Measurements from ENCODE around the gene MRPL54.
"Not testable (repeated sequence)": the region's sequence is repeated elsewhere in the genome, so short reads cannot be mapped to it uniquely, and the experiment has no call there.

MRPL54 gene

DNA sequence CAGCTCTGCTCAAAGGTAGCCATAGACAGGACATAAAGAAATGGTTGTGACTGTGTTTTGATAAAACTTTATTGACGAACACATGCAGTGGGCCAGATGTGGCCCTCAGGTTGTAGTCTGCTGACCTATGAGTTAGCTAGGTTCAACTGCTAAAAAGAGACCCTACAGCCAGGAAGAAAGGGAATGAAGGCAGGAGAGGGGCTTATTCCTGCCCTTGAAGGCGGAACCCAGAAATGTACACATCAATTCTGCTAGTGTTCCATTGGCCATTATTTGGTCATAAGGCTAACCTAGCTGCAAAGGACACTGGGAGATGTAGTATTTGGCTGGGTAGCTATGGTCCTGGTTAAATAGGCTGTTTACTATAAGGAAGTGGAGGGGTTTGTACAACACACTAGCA, 19.0 kb upstream of the MRPL54 start:
- no peak for DNase-seq

DNA sequence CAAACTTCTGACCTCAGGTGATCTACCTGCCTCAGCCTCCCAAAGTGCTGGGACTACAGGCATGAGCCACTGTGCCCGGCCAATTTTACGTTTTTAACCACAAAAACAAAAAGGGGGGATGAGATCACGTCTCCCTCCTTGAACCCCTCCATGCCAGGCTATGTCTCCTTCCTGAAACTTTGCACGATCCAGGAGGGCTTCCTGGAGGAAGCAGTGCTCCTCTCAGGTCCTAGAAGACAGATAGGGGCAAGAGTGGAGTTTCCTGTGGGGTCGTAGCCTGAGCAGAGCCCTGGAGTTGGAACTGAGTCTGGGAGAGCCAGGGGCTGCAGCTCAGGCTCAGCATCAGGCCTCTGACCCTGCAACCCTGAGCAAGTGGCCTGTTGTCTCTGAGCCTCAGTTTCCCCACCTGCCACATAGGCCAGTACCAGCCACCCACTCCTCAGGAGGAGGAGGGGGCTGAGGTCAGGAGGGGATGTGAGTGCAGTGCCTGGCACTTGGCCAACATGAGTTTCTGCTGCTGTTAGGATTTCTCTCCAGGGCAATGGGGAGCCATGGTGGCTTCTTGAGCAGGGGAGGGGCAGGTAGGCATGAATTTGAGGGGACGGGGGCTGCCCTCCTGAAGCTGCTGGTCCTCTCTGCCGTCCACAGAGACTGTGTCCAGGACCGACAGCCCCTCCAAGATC, 17.0 kb upstream of the MRPL54 start:
- no peak for DNase-seq

DNA sequence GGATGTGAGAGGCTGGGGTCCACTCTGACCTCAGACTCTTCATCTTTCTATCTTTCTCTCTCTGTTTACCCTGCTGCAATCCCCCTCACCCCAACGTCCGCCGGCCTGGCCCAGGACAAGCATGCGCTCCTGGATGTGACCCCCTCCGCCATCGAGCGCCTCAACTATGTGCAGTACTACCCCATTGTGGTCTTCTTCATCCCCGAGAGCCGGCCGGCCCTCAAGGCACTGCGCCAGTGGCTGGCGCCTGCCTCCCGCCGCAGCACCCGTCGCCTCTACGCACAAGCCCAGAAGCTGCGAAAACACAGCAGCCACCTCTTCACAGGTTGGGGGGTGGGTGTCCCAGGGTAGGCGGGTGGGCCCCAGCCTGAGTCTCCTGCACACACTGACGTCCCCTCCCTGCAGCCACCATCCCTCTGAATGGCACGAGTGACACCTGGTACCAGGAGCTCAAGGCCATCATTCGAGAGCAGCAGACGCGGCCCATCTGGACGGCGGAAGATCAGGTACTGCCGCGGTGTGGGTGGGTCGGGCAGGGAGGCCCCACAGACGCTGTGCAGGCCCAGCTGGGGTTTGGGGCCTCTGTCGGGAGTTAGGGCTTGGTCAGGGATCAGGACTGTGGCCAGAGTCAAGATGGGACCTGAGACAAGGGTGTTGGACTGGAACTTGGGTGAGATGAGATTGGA, 16.0 kb upstream of the MRPL54 start:
- no peak for DNase-seq

DNA sequence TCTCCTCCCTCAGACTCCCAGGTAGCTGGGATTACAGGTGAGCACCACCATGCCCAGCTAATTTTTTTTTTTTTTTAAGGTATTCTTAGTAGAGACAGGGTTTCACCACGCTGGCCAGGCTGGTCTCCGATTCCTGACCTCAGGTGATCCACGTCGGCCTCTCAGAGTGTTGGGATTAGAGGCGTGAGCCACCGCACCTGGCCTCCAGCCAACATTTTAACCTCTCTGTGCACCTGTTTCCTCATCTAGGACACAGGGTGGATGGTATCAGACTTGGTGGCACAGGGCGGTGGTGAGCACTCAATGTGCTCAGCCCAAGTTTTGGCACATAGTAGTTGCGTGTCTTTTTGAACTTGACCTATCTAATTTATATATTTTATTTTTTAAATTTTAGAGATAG, 13.5 kb upstream of the MRPL54 start:
- DNase-seq: no peak

DNA sequence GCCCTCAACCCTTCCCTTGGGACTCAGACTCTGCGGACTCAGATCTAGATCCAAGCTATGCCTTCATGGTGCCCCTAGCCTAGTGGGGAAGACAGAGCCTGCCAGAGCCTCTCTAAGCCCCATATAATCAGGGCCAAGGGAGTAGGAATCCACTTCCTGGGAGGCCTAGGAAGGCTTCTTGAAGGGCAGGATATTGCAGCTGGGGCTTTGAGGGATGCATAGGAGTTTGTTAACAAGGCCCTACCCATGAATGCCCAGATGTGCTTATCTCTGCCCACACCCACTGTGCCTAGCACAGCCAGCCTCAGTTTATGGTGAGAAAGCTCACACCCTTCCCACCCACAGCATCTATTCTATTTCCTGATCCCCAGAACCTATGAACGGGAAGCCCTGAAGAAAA, 12.3 kb upstream of the MRPL54 start:
- no peak for DNase-seq

DNA sequence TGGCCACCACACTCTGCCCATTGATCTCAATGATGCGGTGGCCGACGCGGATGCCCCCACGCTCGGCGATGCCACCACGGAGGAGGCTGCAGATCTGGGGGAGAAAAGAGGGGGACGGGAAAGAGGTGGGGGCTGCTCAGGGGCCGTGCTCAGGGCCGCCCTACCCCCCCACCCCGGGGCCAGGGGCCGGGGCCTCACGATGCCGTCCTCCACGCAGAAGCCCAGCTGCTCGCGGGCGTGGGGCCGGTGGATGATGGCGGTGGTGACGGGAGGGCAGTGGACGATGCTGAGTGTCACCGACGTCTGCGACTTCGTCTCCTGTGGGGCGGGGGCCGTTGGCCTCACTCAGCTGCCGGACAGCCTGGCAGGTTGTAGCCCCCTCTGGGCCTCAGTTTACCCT, 11.2 kb upstream of the MRPL54 start:
- no peak for DNase-seq

DNA sequence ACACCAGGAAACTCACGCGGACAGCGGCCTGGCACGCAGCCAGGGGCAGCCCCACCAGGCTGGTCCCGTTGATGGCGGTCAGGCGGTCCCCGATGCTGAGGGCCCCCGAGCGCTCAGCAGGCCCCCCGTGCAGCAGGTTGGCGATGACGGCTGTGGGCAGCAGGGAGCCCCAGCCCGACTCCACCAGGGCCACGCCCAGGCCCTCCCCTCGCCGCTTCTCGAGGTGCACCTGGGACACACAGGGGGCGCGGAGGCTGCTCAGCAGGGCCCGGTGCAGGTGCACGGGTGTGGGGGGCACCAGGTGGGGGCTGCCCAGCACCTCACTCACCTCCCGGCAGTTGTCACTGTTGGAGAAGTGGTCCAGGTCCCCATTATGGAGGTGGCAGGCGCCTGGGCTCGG, 10.0 kb upstream of the MRPL54 start:
- no peak for DNase-seq

DNA sequence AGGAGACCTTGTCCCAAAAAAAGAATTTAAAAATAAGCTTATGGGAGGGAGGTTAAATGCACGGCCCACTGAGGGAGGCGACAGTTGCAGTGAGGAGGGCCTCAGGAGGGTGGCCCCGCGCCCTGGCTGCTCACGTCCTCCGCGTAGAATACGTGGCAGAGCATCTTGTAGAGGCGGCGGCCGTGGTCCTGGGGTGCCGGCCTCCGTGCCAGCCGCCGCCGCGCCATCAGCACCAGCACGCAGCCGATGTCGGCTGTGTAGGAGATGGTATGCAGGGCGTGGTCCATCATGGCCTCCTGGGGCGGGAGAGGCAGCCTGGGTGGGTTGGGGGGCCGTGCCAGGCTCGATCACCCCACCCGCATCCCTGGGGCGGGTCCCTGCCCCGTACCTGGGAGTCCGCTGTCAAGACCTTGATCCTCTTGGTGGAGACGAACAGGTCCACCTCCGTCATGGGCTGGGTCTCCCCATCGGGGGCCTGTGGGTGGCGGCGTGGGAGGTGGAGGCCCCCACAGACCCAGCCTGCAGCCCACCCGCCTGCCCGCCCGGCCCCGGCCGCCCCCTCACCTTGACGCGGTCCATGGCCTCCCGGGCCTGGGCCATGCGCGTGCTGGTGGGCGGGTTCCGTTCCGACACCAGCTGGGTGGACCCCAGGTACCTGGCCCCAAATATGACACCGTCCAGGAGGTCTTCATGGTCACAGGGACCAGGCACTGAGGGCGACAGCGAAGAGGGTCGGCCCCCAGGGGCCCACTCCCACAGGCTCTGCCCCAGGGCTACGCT, 8.7 kb upstream of the MRPL54 start:
- DNase-seq: no peak

DNA sequence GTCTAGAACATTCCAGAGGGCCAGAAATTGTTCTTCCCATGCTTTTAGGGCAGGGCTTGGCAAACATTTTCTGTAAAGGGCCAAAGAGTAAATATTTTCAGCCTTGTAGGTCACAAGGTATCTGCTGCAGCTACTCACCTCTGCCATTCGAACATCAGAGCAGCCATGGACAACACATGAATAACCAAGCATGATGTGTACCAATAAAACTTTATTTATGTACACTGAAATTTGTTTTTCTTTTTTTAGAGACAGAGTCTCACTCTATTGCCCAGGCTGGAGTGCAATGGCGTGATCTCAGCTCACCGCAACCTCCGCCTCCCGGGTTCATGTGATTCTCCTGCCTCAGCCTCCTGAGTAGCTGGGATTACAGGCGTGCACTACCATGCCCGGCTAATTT, 4.8 kb upstream of the MRPL54 start:
- not testable (repeated sequence) for DNase-seq

DNA sequence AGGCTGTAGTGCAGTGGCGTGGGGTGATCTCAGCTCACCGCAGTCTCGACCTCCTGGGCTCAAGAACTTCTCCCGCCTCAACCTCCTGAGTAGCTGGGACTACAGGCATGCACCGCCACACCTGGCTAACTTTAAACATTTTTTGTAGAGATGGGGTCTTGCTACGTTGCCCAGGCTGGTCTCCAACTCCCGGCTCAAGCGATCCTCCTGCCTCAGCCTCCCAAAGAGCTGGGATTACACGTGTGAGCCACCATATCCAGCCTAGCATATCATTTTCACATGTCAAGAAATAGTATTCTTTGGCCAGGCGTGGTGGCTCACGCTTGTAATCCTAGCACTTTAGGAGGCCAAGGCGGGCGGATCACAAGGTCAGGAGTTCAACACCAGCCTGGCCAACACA, 4.2 kb upstream of the MRPL54 start:
- not testable (repeated sequence) for DNase-seq

DNA sequence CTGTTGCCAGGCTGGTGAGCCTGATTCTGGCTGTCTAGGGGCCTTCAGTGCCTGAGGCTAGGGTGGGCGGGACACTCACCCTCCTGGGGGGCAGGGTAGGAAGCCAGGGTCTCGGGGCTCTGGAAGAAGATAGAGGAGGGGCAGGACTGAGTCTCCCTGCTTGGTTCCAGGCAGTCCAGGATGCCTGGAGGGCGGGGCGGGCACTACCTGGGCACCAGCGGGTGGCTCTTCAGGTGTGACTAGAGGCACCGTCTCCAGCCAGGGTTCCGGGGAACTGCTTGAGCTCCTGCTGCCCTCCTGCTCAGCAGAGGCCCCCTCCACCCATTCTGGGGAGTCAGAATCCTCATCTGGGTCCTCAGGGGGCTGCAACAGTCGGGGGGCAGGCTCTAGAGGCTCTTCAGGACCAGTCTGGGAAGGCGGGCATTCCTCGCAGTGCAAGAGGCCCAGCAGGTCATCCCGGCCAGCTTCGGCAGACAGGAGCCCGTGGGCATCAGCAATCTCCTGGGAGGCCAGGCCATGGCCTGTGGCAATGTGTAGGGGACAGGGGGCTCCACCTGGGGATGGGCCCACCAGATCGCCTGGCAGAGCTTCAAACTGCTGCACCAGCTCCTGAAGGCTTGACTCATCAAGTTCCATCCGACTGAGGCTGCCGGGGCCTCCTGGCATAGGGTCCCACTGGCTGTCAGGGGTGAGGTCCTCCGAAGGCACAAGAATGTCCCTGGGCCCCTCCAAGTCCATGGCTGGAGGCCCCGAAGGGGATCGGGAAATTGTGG, 2.8 kb upstream of the MRPL54 start:
- DNase-seq: no peak

DNA sequence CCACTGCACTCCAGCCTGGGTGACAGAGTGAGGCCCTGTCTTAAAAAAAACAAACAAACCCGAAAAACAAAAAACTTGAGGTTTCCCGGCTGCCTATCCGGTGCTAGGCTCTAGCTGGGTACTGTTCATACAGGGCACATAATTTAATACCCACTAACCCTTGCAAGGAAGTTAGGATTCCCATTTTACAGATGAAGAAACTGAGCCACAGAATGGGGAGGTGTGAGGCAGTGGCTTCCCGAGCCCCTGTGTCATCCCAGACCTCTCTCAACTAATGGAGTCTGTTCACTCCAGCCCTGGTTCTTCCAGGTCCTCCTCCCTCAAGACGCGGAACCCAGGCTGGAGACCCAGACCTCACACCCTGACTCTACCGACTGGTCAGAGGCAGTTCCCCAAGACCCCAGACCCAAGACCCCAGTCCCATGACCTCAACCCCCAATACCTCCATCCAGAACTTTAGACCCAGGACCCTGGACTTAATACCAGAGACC, 1.6 kb upstream of the MRPL54 start:
- no peak for DNase-seq

DNA sequence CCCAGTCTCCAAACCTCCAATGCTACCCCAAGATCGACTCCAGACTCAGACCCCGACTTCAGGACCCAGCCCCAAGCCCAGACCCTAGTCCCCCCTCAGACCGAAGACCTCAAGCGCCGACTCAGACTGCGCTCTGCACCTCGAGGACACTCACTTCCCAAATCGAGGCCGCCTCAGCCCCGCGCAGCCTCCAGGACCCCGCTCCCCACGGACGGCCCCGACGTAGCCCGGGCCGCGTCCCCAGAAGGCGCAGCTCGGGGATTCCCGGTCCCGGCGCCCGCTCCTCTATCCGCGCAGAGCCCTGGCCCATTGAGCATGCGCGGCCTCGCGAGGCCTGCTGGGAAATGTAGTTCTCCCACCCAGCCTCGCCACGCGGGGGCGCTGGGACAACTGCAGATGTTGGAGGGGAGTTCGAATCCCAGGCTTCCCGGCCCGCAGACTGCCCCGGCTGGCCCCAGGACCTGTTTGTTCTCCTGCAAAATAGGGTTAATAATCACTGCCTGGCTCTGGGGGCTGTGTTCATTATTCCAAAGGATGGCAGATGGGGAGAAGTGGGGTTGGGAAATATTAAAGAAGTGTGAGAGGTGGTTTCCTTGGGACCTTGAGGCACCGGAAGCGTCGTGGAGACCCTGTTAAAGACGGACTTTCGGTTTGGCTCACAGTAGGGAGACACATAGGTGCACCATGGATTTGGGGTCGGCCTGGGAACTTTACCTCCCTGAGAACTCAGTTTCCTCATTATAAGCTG, 926 bp upstream of the MRPL54 start, which contains the start of gene APBA3:
TSS of gene APBA3 (minus strand) at position 311 of the 748 bp plus-strand sequence. CDS start 1,428 bp downstream, outside the sequence.
- DNase-seq: peak; percentile 83

DNA sequence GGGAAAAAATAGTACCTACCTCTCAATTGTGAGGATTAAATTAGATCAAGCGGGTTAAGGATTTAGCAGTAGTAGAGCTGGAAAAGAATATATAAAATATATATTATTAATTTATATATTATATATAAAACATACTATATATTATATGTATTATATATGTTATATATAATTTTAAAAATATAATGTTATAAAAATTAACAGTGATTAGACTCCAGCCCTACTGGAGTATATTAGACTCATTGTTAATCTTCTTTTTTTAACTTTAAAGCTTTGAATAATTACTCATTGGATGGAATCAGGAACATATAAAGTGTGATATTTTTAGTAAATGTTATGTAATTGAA, 380 bp upstream of the MRPL54 start:
- DNase-seq: no peak

DNA sequence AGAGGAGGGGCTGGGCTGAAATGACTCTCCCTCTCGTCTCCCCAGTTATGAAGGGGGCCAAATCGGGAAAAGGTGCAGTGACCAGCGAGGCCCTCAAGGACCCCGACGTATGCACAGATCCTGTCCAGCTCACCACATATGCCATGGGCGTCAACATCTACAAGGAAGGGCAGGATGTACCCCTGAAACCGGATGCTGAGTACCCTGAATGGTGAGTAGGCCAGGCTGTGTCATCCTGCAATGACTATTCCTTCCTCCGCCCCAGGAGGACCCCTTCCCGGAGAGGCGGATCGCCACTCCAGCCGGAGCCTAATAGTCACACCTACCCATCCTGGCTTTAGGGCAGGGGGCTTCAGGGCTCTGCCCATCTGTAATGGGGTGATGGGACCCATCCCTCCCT, 2.6 kb downstream of the MRPL54 start:
- DNase-seq: no peak

DNA sequence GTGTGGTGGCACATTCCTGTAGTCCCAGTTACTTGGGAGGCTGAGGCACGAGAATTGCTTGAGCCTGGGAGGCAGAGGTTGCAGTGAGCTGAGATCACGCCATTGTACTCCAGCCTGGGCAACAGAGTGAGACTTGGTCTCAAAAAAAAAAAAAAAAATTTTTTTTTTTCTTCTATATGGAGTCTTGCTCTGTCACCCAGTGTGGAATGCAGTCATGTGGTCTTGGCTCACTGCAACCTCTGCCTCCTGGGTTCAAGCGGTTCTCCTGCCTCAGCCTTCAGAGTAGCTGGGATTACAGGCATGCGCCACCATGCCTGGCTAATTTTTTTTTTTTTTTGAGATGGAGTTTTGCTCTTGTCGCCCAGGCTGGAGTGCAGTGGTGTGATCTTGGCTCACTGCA, 3.3 kb downstream of the MRPL54 start:
- DNase-seq: not testable (repeated sequence)

DNA sequence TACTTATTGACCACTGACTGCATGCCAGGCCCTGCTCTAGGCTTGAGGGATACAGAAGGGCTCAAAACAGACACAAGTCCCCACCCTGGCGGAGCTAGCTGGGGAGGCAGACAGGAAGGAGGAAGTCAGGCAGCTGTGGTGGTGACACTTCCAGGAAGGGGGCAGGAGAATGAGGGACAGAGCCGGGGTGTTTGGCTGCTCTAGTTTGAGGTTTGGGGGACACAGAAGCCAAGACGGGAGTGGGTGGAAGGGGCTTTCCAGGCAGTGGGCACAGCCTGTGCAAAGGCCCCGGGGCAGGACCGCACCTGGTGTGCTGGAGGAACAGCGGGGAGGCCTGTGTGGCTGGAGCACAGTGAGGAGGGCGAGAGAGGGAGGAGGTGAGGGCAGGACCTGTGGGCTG, 4.0 kb downstream of the MRPL54 start:
- no peak for DNase-seq

DNA sequence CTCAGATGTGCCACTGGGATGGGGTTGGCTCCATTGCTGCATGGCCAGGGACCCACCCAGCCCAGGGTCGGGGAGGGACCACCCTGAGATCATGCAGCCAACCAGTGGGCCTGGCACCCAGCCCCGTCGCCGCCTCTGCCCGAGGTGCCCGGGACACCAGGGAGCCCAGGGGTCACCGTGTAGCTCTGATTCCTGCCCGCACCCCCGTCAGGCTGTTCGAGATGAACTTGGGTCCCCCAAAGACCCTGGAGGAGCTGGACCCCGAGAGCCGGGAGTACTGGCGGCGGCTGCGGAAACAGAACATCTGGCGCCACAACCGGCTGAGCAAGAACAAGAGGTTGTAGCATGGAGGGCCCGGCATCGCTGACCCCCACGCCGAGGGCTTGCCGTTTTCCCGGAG, 4.6 kb downstream of the MRPL54 start:
- DNase-seq: no peak

DNA sequence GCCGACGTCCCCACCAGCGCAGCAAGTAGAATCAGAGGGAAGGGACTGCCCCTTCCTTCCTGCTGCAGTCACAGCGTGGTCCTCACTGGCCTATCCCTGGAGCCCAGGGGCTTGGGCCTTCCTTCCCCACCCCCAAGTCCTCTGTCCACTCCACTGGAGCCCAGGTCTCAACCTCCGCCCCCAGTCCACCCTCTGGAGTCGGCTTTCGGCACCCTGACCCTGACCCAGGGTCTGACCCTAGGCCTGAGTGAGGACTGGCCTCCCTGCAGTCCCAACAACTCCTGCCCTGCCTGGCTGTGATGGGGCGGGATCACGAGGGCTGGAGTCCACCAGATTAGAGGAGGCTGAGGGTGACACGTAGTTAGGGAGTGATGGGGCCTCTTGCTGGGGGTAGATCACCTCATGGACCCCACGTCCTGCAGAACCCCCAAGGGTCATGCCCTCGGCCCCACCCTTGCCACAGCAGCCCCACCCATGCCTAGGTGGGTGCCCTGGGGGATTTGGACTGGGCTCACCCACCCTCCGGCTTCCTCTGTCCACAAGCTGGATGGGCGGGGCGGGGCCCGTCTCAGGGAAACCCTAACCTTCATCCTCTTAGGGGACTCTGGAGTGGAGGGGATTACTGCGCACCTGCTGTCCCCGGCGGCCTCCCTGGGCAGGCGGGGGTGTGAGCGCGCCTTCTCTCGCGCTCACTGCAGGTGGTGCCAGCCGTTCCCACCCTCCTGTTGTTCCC, 5.7 kb downstream of the MRPL54 start:
- no peak for DNase-seq

DNA sequence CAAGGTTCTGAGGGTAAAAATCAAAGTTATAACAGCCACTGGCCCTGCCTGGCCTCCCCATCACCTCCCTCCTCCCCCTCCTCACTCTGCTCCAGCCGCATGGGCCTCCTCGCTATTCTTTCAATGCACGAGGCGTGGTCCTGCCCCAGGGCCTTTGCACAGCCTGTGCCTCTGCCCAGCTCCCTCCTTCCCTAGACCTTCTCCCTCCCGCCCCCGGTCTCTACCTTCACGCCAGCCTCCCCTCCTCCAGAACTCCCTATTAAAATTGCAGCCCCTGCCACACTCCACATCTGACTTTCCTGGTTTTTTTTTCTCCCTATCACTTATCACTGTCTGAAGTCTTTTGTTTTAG, 6.2 kb downstream of the MRPL54 start:
- no peak for DNase-seq

DNA sequence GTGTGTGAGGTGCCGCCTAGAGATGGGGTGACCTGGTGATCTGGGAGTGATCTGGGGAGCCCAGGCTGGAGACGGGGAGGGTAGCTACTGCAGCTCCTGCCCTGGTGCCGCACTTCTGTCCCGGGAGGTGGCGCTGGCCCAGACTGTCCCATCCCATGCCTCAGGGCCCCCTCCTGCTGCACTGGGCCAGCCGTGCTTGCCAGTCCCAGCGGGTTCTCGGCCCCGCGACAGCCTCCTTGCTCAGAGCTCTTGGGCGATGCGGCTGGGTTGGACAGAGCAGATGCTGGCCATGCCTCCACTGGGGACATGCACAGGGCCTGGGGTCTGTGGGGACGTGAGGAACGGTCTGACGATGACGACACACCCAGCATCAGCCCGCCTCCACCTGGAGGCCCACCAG, 7.0 kb downstream of the MRPL54 start:
- DNase-seq: no peak
